HG03175 (cell line): ENCODE results near the gene GNPNAT1.
"Not testable (repeated sequence)": the region's sequence is repeated elsewhere in the genome, so short reads cannot be mapped to it uniquely, and the experiment has no call there.

Source experiments
- ATAC-seq: cut with Tn5 transposase; IDR thresholded peaks from one replicate; pipeline ENCODE4 v1.9.1; 2021; ENCODE audit warnings: mild to moderate bottlenecking, moderate library complexity; ENCODE audit not compliant: unreplicated experiment

The GNPNAT1 gene

GRCh38 chr14:52790011-52790755, 1.2 kb downstream of the GNPNAT1 start:
- no peak for ATAC-seq

DNA sequence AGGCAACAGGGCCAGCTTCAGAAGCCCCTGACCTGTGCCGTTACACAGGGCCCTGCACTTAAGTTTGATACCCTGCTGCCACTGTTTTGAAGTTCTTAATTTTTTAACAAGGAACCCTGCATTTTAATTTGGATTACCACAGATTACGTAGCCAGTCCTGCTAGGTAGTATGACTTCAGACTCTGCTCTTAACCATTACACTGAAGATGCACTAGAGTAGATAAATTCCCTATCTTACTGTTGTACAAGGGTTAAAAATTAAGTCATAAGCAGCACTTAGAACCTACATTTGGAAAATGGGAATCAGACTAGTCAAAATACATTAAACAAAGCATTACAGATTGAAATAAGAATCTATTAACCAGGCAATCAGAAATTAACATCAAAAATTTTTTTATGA, 2.3 kb downstream of the GNPNAT1 start:
- no peak for ATAC-seq

- ATAC-seq: no peak
Measured at GRCh38 chr14:52786887-52787286, 4.5 kb downstream of the GNPNAT1 start.

- ATAC-seq: no peak
Measured at GRCh38 chr14:52783206-52783605, 8.2 kb downstream of the GNPNAT1 start.

DNA sequence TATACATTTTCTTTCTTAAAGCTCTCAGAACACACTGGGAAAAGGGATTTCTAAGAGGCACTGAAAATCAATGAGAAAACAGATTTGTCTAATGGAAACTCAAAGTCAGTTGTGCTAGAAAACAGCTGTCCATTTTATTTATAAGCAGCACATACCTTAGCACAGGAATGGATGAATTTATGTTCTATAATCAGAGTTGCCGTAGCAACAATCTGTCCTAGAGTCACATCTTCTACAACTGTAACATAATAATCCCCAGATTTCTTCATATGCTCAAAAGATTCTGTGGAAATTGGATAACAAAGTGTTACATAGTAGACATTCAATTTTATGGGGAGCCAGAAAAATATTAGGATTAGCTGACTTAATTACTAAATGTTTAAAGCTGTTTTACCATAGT, 9.8 kb downstream of the GNPNAT1 start:
- no peak for ATAC-seq

GRCh38 chr14:52780893-52781292, 10.5 kb downstream of the GNPNAT1 start:
- ATAC-seq: no peak

GRCh38 chr14:52778702-52779101, 12.7 kb downstream of the GNPNAT1 start:
- no peak for ATAC-seq

DNA sequence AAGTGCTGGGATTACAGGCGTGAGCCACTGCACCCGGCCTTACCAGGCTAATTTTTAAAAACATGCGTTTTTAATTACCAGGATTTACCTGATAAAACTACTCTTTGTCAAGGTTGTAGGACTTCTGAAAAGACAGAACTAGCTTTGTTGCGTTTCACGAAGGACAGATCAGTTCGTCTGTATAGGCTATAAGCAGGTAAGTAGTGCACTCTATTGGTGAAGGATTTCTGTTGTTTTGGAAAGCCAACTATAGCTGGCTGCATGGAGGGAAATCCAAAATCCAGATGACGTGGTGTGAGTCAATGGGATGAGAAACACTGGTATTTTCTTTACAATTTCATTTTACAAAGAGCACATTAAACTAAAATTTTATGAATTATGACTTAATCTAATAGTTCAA, 14.6 kb downstream of the GNPNAT1 start:
- ATAC-seq: no peak

DNA sequence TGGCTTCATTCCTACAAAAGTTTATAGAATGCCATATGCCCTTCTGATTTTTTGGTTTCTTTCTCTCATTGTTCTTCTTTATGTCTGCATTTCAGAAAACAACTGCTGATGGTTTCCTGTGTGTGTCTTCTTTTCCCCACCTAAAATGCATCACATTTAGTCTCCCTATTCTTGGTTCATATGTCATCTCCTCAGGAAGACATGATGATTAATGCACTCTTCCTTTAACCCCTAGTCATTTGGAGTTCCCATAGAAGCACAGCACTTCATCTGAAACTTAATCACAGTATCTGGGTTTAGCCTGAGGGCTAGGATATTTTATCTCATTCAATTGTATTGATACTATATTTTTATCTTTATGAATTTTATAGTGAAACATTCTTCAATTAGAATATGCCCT, 21.5 kb downstream of the GNPNAT1 start:
- ATAC-seq: no peak

DNA sequence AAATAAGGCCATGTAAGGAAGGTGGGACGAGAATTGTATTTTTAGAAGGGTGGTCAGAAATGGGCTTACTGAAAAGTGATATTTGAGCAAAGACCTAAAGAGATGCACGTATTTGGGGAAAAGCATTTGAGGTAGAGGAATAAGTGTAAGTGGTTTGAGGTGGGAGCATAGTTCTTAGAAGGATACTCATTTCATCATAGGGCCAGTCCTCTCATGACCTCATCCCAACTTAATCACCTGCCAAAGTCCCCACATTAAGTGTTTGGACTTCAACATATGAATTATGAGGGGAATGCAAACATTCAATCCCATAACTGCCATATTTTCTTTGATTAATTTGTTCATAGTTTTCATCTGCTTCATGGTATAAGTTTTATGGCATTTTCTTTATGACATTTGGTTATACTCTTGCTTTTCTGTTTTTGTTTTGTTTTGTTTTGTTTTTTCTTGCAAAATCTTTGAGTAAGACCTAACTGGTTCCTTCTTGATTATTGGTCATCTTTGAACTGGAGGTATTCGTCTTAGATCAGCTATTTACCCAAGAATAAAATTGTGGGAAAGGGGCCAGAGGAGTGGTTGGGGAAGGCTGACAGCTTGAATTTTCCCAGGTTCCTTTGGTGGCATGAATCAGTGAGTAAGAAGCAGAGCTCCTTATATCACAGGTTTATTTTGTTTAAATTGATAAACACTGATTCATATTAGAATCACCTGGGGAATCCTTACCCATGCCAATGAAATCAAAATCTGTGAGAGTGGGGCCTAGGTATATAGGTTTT, 24.2 kb downstream of the GNPNAT1 start:
- no peak for ATAC-seq

DNA sequence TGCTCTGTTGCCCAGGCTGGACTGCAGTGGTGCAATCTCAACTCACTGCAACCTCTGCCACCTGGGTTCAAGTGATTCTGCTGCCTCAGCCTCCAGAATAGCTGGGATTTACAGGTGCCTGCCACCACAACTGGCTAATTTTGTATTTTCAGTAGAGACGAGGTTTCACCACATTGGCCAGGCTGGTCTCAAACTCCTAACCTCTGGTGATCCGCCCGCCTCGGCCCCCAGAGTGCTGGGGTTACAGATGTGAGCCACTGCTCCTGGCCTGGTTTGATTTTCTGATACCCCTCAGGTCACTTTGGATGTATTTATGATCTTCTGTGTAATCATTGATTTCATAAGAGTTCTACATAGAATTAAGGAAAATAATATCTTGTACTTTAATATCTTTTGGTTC, 28.5 kb downstream of the GNPNAT1 start:
- not testable (repeated sequence) for ATAC-seq

DNA sequence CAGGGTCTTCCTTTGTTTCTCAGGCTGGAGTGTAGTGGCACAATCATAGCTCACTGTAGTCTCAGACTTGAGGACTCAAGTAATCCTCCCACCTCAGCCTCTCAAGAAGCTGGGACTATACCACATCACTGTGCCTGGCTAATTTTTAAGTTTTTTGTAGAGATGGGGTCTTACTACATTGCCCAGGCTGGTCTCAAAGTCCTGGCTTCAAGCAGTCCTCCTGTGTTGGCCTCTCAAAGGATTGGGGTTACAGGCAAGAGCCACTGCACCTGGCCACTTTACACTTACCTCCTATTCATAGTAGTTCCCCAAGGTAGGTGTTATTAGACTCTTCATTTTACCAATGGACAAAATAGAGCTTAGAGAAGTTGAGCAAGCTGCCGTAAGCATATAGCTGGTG, 32.3 kb downstream of the GNPNAT1 start:
- ATAC-seq: no peak

DNA sequence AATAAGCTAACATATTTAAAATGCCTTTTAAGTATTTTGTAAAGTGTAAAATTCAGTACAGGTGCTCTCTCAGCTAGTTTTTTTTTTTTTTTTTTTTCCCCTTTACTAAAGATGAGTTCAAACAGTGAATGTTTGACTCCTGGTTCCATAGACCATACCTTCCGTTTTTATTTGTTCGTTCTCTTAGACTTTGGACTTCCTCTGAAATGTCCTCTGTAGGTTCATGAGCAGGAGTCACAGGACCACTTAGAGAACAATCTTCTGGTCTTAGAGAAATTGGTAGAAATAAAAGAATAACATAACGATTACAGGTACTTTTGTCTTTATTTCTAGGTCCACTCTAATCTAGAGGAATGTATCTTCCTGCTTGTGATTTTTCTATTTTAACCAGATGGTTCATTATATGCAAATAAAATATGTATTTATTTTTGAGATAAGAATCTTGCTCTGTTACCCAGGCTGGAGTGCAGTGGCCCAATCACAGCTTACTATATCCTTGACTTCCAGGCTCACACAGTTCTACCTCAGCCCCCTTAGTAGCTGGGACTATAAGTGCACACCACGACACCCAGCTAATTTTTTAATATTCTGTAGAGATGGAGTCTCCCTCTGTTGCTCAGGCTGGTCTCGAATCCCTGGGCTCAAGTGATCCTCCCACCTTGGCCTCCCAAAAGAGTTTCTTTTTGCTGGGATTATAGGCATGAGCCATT, 35.6 kb downstream of the GNPNAT1 start:
- ATAC-seq: no peak

GRCh38 chr14:52748647-52749292, 42.6 kb downstream of the GNPNAT1 start:
- ATAC-seq: no peak

- ATAC-seq: no peak
Measured at GRCh38 chr14:52741865-52742264, 49.5 kb downstream of the GNPNAT1 start.

- no peak for ATAC-seq
Measured at GRCh38 chr14:52740751-52741150, 50.7 kb downstream of the GNPNAT1 start.

GRCh38 chr14:52738409-52738808, 53.0 kb downstream of the GNPNAT1 start:
- ATAC-seq: no peak

DNA sequence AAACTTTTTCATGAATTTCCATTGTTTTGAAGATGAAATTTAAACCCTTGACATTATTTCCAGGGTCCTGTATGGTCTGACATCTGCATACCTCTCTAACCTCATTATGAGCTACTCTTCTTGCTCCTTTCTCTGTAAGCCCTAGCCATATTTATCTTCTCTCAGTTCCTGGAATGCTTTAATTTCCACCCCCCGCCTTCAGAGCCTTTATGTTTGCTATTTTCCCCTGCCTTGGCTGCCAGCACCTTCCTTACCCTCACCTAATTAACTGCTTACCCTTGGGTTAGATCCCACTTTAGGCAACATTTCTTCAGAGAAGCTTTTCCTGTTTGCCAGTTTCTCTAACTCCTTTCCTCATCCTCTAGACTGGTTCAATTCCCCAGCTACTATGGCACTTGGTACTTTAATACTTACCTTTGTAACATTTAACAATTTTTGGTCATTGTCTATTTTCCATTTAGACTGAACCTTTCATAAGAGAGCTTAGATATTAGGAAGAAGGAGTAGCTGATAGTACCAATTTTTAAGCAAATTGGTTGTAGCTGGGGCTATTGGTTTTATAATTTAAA, 55.4 kb downstream of the GNPNAT1 start:
- ATAC-seq: no peak

DNA sequence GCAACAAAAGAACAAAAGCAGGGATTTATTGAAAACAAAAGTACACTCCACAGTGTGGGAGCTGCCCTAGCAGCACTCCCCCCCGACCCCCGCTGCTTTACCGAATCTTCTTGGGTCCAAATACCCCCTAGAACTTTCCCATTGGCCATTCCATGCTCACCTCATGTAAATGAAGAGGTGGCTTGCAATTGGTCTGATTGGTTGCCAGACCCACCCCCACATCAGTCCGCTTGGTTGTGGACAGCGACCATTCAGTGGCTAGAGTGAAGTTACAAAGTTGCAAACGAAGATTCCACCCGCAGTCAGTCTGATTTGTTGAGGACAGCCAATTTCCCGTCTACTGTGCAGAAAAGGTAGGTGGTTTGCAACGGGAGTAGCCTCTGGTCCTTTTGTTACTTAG, 57.6 kb downstream of the GNPNAT1 start:
- no peak for ATAC-seq

DNA sequence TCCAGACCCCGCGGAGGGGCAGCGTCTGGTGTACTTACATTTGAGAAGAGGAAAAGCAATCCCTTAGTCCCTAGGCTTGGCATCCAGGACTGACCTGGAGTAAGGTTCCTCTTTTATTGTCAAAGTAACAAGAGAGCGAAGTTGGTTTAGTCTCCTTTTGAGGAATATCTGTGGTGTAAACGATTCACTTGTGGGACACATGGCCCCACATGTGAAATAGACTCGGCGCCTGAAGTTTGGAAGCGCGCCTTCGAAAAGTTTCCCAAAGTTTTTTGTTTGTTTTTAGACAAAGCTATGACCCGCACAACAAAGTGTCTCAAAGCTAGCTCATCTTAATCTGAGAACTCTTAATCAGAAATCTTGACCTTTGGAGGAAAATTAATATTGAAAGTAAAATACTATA, 60.7 kb downstream of the GNPNAT1 start:
- ATAC-seq: no peak
